Subcutaneous abdominal adipose tissue (tissue), 5 donors: ENCODE measurements around the gene ULK2.

Experiments used
- H3K27ac ChIP-seq: one replicate; pipeline ENCODE4 v1.7.0; 2013; ENCODE audit warnings: low read depth, mild to moderate bottlenecking, inconsistent platforms, low read length, moderate library complexity
- H3K27me3 ChIP-seq, 5 donors: one replicate each; pipeline ENCODE4 v1.7.0; 2013; ENCODE audit warnings: low read length in 5 of 5, inconsistent platforms in 1 of 5; ENCODE audit not compliant: control insufficient read depth in 5 of 5, insufficient read depth in 4 of 5
- H3K36me3 ChIP-seq, 5 donors: one replicate each; pipeline ENCODE4 v1.7.0; 2013; ENCODE audit warnings: low read length in 5 of 5; ENCODE audit not compliant: control insufficient read depth in 5 of 5, insufficient read depth in 5 of 5
- H3K4me1 ChIP-seq, 5 donors: one replicate each; pipeline ENCODE4 v1.7.0; 2013; ENCODE audit warnings: low read length in 5 of 5, mild to moderate bottlenecking in 3 of 5, moderate library complexity in 1 of 5; ENCODE audit not compliant: control insufficient read depth in 5 of 5, insufficient read depth in 5 of 5
- H3K4me3 ChIP-seq, 5 donors: one replicate each; pipeline ENCODE4 v1.7.0; 2013; ENCODE audit warnings: low read length in 5 of 5, low read depth in 1 of 5
- H3K9ac ChIP-seq, 5 donors: one replicate each; pipeline ENCODE4 v1.7.0; 2013; ENCODE audit warnings: low read length in 5 of 5, mild to moderate bottlenecking in 4 of 5, moderate library complexity in 3 of 5
- H3K9me3 ChIP-seq, 5 donors: one replicate each; pipeline ENCODE4 v1.7.0; 2013; ENCODE audit warnings: low read length in 5 of 5; ENCODE audit not compliant: control insufficient read depth in 5 of 5
- donor health status: healthy.
- donor health status: healthy.
- donor health status: healthy.
- donor health status: healthy.
- donor health status: healthy.

Gene ULK2

DNA sequence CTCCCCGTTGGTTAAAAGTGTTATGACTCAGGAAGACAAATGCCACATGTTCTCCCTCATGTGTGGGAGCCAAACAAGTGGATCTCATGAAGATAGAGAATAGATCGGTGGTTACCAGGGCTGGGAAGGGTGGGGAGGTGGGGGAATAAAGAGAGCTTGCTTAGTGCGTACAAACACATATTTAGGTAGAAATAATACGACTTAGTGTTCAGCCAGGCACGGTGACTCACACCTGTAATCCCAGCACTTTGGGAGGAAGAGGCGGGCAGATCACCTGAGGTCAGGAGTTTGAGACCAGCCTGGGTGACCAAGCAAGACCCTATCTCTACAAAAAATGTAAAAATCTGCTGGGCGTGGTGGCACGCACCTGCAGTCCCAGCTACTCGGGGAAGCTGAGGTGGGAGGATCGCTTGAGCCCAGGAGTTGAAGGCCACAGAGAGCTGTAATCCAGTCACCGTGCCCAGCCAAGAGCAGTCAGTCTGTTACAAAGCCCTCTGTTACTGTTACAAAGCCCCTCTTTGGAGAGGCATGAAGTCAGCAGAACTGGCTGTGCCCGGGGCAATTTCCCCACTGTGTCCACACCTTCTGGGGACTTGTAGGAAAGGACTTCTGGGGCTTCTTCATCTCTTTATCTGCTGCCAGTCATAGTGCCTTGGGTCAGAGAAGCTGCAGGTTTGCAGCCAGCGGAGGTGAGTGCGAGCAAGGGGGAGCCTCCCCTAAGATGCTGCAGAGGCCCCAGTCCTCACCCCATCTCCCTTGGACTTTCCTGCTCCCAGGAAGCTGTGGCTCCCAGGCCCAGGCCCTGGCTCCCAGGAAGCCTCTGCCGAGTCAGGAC, 115.3 kb downstream of the ULK2 start:
- Histone ChIP-seq H3K27ac (peak overlapping the region; percentile 74), H3K9ac (peak overlapping the region in 3 of 5 donors; percentile 2 to 35 (median 8)), H3K36me3 (no peaks in the 10 kb centered on the region), H3K9me3 (no peaks in the 10 kb centered on the region), H3K27me3 (peaks cover 0 to 4% (median 0%) of the 10 kb centered on the region in 5 donors), H3K4me1 (peaks cover 3 to 28% (median 23%) of the 10 kb centered on the region in 5 donors), H3K4me3 (no peak overlapping the region)

DNA sequence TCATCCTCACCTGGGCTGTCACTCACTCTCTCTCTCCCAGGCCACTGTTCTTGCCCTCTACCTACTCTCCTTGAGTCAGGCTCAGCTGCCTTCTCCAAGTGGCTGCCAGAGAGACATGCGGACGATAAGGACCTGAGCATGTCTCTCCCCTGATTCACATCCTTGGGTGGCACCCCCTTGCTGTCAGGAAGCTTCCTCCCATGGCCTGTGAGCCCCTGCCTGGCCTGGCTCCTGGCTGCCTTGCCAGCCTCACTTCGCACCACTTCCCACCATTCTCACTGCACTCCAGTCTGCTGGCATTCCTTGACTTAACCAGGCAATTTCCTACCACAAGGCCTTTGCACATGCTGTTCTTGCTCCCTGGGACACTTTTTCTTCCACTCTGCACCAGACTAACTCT, 116.9 kb downstream of the ULK2 start:
- peaks cover 3 to 28% (median 23%) of the 10 kb centered on the region in 5 donors for H3K4me1 ChIP-seq
- no peaks in the 10 kb centered on the region for H3K9me3 ChIP-seq
- H3K27ac ChIP-seq: no peak overlapping the region

DNA sequence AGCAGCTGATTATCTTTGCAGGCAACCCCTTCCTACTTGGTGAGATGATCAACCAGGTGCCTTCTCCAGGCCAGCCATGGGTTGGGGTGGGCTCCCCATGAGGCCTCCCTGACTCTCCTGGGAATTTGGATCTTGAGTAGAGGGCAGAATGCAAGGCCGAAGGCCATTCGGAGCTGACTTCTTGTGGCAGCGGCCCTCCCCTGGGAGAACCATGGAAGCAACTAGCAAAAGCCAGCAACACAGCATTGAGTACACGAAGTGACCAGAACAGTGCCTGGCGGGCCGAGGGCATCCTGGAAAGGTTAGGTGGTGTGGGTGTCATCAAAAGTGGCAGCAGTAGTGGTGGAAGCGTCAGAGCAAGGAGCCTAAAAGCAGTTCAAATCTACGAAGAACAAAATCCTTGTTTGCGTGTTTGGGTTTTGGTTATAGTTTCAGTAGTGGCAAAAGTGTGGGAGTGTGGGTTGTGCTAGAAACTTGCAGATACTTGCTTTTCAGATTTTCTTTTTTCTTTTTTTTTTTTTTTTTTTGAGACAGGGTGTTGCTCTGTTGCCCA, 117.6 kb downstream of the ULK2 start:
- Histone ChIP-seq H3K27me3 (peaks cover 0 to 4% (median 0%) of the 10 kb centered on the region in 5 donors), H3K9me3 (no peaks in the 10 kb centered on the region), H3K4me3 (no peak overlapping the region), H3K36me3 (no peaks in the 10 kb centered on the region), H3K4me1 (peaks cover 3 to 32% (median 28%) of the 10 kb centered on the region in 5 donors), H3K27ac (no peak overlapping the region), H3K9ac (no peak overlapping the region)

More for the DNA sequence above, 116.9 kb downstream of the ULK2 start:
- Histone ChIP-seq H3K4me3 (no peak overlapping the region), H3K36me3 (no peaks in the 10 kb centered on the region), H3K9ac (no peak overlapping the region), H3K27me3 (peaks cover 0 to 4% (median 0%) of the 10 kb centered on the region in 5 donors)

DNA sequence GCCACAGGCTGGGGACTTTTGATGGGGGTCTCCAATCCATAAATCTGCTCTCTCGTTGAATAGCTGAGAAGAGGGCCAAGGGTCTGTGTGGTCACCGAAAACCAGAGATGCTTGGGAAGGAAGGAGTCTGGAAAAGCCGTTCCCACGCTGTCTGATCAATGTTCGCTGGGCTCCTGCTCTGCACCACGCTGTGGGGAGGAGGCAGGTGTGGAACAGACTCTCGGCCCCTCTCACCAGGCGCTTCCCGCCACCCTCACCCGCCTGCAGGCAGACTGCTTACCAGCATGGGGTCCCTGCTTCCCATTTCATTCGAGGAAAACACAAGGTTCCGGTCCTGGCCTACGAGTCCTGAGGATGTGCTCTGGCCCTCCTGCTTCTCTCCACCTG, 118.9 kb downstream of the ULK2 start:
- Histone ChIP-seq H3K27me3 (peaks cover 0 to 4% (median 0%) of the 10 kb centered on the region in 5 donors), H3K4me1 (peaks cover 3 to 37% (median 32%) of the 10 kb centered on the region in 5 donors), H3K27ac (no peak overlapping the region), H3K36me3 (no peaks in the 10 kb centered on the region), H3K9me3 (no peaks in the 10 kb centered on the region), H3K4me3 (no peak overlapping the region), H3K9ac (peak overlapping the region in 1 of 5 donors; percentile 38)

DNA sequence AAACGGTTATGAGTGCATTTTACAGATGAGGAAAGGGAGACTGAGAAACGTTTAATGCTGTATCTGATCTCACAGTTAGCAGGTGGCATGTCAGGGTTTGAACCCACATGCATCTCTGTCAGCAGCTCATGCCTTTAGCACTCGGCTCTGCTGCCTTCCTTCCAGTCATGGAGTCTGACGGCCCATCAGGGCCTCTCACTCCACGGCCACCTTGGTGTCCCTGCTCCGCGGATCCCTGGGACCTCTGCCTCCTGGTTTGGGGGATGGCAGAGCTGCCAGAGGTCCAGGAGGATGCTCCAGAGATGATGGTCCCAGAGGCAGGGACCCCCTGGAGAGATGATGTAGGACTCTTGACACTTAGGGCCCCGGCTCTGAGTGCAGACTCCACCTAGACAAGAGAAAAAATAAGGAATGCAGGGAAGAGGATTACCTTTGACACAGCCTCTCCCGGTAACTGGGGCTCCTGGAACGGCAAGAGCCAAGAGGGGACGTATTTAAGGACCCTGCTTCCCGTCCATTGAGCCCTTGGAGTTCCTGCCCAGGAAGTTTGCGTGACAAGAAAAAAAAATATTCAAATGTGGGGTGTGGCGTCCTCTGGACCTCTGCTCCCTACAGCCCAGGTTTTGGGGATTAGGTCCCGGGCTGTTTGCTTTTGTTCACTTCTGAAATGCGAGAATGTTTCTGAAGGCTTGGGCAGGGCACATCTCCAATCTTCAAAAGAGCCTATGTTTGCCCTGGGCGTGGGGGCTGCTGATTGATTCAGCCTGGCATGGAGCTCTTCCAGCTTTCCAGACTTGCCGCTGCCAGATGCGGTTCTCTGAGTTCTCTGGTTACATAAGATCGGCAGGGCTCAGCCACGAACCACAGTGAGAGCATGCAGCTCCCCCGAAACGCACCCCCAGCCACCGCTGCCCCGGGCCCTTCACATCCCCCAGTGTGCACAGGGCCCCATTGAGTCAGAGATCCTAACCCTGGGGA, 119.6 kb downstream of the ULK2 start, which contains the start of gene ALDH3A1:
TSS of gene ALDH3A1 (minus strand) at position 470 of the 978 bp plus-strand sequence. CDS start 3,169 bp downstream, outside the sequence.
- peaks cover 3 to 30% (median 25%) of the 10 kb centered on the region in 5 donors for H3K4me1 ChIP-seq

DNA sequence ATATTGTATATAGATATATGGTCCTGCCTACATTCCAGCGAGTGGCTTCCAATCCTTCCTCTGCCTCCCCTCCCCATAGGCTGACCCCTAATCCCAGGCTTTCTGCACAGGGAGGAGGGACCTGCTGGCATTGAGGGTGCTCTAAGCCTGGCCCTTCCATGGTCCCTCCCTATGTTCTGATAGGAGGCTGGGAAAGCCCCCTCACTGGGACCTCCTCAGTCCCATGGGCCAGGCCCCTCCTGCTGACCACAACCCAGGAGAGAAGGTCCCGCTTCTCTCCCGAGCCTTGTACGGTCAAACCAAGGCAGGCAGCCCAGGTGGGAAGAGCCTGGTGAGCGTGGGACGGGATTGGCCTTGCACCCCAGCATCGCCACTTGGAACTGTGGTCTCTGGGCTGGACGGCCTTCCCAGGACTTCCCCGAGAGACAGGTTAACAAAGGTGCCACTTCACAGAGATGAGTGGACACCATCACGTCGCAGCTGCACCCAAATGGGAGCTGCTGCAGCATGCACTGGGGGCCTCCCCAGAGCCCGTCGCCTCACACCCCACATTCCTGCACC, 120.5 kb downstream of the ULK2 start:
- Histone ChIP-seq H3K4me3 (no peak overlapping the region), H3K4me1 (peaks cover 3 to 22% (median 19%) of the 10 kb centered on the region in 5 donors), H3K9me3 (no peaks in the 10 kb centered on the region), H3K36me3 (no peaks in the 10 kb centered on the region), H3K9ac (no peak overlapping the region), H3K27ac (no peak overlapping the region), H3K27me3 (peaks cover 0 to 4% (median 0%) of the 10 kb centered on the region in 5 donors)

More for the DNA sequence above, 119.6 kb downstream of the ULK2 start, which contains the start of gene ALDH3A1:
- Histone ChIP-seq H3K9me3 (no peaks in the 10 kb centered on the region), H3K36me3 (no peaks in the 10 kb centered on the region), H3K27ac (no peak within 1 kb of the TSS), H3K4me3 (no peak within 1 kb of the TSS), H3K9ac (peak within 1 kb of the TSS in 1 of 5 donors; percentile 38), H3K27me3 (peaks cover 0 to 4% (median 0%) of the 10 kb centered on the region in 5 donors)

DNA sequence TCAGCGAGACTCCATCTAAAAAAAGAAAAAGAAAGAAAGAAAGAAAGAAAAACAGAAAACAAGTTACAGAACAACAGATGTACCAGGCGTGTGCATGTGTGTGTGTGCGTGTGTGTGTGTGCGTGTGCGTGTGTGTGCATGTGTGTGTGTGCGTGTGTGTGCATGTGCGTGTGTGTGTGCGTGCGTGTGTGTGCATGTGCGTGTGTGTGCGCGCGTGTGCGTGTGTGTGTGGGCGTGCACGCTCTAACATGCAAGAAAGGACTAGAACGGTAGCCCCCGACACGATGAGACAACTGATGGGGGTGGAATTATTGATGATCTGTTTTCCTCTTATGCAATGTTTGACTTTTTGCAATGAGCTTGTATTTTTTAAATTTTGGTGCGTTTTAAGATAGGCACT, 121.2 kb downstream of the ULK2 start:
- Histone ChIP-seq H3K27me3 (peaks cover 0 to 4% (median 0%) of the 10 kb centered on the region in 5 donors), H3K4me3 (no peak overlapping the region), H3K4me1 (peaks cover 3 to 19% (median 18%) of the 10 kb centered on the region in 5 donors), H3K36me3 (no peaks in the 10 kb centered on the region), H3K9me3 (no peaks in the 10 kb centered on the region), H3K27ac (no peak overlapping the region), H3K9ac (no peak overlapping the region)

DNA sequence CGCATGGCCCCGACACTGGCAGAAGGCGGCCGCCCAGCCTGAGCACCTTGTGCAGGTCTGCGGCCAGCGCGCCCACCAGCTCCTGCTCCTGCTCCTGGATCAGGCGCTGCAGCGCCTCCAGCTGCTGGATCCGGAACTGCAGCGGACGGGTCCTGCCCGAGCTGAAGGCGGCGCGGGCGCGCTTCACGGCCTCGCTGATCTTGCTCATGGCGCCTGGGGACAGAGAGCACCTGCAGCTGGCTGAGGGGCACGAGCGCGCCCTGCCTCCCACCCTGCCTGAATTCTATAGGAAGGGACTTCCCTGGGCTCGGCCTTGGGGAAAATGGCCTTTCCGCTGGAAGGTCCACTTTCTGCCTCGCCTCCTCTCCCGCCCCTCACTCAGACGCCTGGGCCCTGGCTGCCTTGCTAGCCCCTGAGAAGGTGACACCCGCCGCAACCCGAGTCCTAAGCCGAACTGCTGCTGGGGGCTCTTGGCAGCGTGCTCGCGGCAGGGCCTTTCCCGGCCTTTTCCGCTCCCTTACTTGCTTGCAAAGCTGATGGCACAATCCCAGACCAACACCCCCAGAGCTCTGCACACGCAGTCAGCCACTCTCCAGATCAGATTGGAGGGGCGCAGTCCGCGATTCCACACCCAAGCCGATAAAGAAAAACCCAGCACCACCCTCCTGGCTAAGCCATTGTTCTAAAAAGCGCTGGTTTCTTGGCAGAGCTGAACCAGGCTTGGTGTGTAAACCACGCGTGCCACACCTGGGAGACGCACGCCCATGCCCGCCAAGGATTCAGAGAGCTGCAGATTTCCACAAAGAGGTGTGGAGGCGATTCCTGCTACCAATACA, 122.6 kb downstream of the ULK2 start:
- H3K27me3 ChIP-seq: peaks cover 0 to 4% (median 0%) of the 10 kb centered on the region in 5 donors
- H3K27ac ChIP-seq: no peak overlapping the region
- H3K4me3 ChIP-seq: peak overlapping the region in 4 of 5 donors; percentile 47 to 62 (median 56)
- H3K9me3 ChIP-seq: no peaks in the 10 kb centered on the region
- peaks cover 3 to 19% (median 18%) of the 10 kb centered on the region in 5 donors for H3K4me1 ChIP-seq
- H3K36me3 ChIP-seq: no peaks in the 10 kb centered on the region
- H3K9ac ChIP-seq: peak overlapping the region in 3 of 5 donors; percentile 12 to 54 (median 51)
